Measurements from ENCODE around the gene THAP8. TPM values are rescaled to one million over a fixed set of nuclear protein-coding genes. Genes with fewer than 3 reads are reported as not detected.

Gene THAP8
- total RNA-seq, 1 experiment from 2014 or later: 0.95 TPM

GRCh38 chr19:36081894-36082293, 27.8 kb upstream of the THAP8 start:
- Histone ChIP-seq H3K4me3 (ENCODE audit: low read length) (no peak overlapping the region), H2AFZ (ENCODE audit: low read length) (no peak overlapping the region), H3F3A (ENCODE audit: low read length, unreplicated experiment) (no peaks in the 10 kb centered on the region), H3K9me2 (replicated peaks; ENCODE audit: low read length) (no peaks in the 10 kb centered on the region), H3K79me2 (ENCODE audit: low read length) (no peaks in the 10 kb centered on the region), H4K20me1 (ENCODE audit: low read length) (no peaks in the 10 kb centered on the region), H3K9me3 (ENCODE audit: low read length) (no peaks in the 10 kb centered on the region), H3K4me2 (ENCODE audit: low read length) (no peak overlapping the region), H3K36me3 (ENCODE audit: low read depth, low read length) (peaks cover 12% of the 10 kb centered on the region; the same call in 1 of the 2 replicates), H3K4me1 (ENCODE audit: insufficient read depth, low read length) (no peaks in the 10 kb centered on the region), H3K27ac (ENCODE audit: low read length) (no peak overlapping the region), H3K27me3 (ENCODE audit: low read length) (no peaks in the 10 kb centered on the region), H3K9ac (ENCODE audit: low read length) (no peak overlapping the region)
- intact Hi-C loops (cut with micrococcal nuclease): no loop called here
- TF ChIP-seq CTCF (conservative IDR thresholded peaks at IDR 0.05; ENCODE audit: low read depth, low read length): no peak
- no peak for TF ChIP-seq EZH2phosphoT487 (IDR thresholded peaks at IDR 0.05; ENCODE audit: borderline replicate concordance, low read length)
- TF ChIP-seq EZH2 (IDR thresholded peaks at IDR 0.05; ENCODE audit: low read length, unreplicated experiment): no peak
- DNase-seq (no peak), ATAC-seq (no peak)
- no TSS peak for BruUV-seq (replicated peaks)
- ChIA-PET CTCF (no interaction called here), POLR2A (ENCODE audit: unreplicated experiment) (no interaction called here)

GRCh38 chr19:36081385-36081784, 27.3 kb upstream of the THAP8 start:
- no peak overlapping the region for H2AFZ ChIP-seq (ENCODE audit: low read length)
- H3K9me2 ChIP-seq (replicated peaks; ENCODE audit: low read length): no peaks in the 10 kb centered on the region
- POLR2A ChIA-PET (ENCODE audit: unreplicated experiment): no interaction called here
- DNase-seq: no peak
- H3K79me2 ChIP-seq (ENCODE audit: low read length): no peaks in the 10 kb centered on the region
- BruUV-seq (replicated peaks): no TSS peak
- H3K9ac ChIP-seq (ENCODE audit: low read length): no peak overlapping the region
- H3K27ac ChIP-seq (ENCODE audit: low read length): no peak overlapping the region
- intact Hi-C loops (cut with micrococcal nuclease): no loop called here
- H3K4me3 ChIP-seq (ENCODE audit: low read length): no peak overlapping the region
- H3K27me3 ChIP-seq (ENCODE audit: low read length): no peaks in the 10 kb centered on the region
- H3K36me3 ChIP-seq (ENCODE audit: low read depth, low read length): peaks cover 12% of the 10 kb centered on the region; the same call in 1 of the 2 replicates
- no peaks in the 10 kb centered on the region for H3F3A ChIP-seq (ENCODE audit: low read length, unreplicated experiment)
- TF ChIP-seq CTCF (conservative IDR thresholded peaks at IDR 0.05; ENCODE audit: low read depth, low read length): no peak
- TF ChIP-seq EZH2phosphoT487 (IDR thresholded peaks at IDR 0.05; ENCODE audit: borderline replicate concordance, low read length): no peak
- no peak for TF ChIP-seq EZH2 (IDR thresholded peaks at IDR 0.05; ENCODE audit: low read length, unreplicated experiment)
- ATAC-seq: no peak
- CTCF ChIA-PET: no interaction called here
- H3K4me2 ChIP-seq (ENCODE audit: low read length): no peak overlapping the region
- H4K20me1 ChIP-seq (ENCODE audit: low read length): no peaks in the 10 kb centered on the region
- H3K9me3 ChIP-seq (ENCODE audit: low read length): no peaks in the 10 kb centered on the region
- no peaks in the 10 kb centered on the region for H3K4me1 ChIP-seq (ENCODE audit: insufficient read depth, low read length)

GRCh38 chr19:36079389-36079945, 25.4 kb upstream of the THAP8 start:
- Histone ChIP-seq H2AFZ (ENCODE audit: low read length) (no peak overlapping the region), H3K27me3 (ENCODE audit: low read length) (no peaks in the 10 kb centered on the region), H3K36me3 (ENCODE audit: low read depth, low read length) (peaks cover 12% of the 10 kb centered on the region; the same call in 1 of the 2 replicates), H3K27ac (ENCODE audit: low read length) (no peak overlapping the region), H3K4me2 (ENCODE audit: low read length) (no peak overlapping the region), H3K9me3 (ENCODE audit: low read length) (no peaks in the 10 kb centered on the region), H3K4me3 (ENCODE audit: low read length) (no peak overlapping the region), H3K9me2 (replicated peaks; ENCODE audit: low read length) (no peaks in the 10 kb centered on the region), H3K9ac (ENCODE audit: low read length) (no peak overlapping the region), H4K20me1 (ENCODE audit: low read length) (no peaks in the 10 kb centered on the region), H3K79me2 (ENCODE audit: low read length) (no peaks in the 10 kb centered on the region), H3F3A (ENCODE audit: low read length, unreplicated experiment) (no peaks in the 10 kb centered on the region), H3K4me1 (ENCODE audit: insufficient read depth, low read length) (no peaks in the 10 kb centered on the region)
- BruUV-seq (replicated peaks): no TSS peak
- TF ChIP-seq CTCF (conservative IDR thresholded peaks at IDR 0.05; ENCODE audit: low read depth, low read length) (no peak), EZH2phosphoT487 (IDR thresholded peaks at IDR 0.05; ENCODE audit: borderline replicate concordance, low read length) (no peak), EZH2 (IDR thresholded peaks at IDR 0.05; ENCODE audit: low read length, unreplicated experiment) (no peak)
- no peak for DNase-seq
- POLR2A ChIA-PET (ENCODE audit: unreplicated experiment): no interaction called here
- CTCF ChIA-PET: no interaction called here
- ATAC-seq: no peak
- intact Hi-C loops (cut with micrococcal nuclease): no loop called here

Measured in PC-3 (cell line).